Activated naive CD8-positive, alpha-beta T cell treated with anti-CD3 and anti-CD28 coated beads for 36 hours (primary cell): ENCODE measurements around the gene MMP28. TPM values are rescaled to one million over a fixed set of nuclear protein-coding genes. Genes with fewer than 3 reads are reported as not detected.

ENCODE experiments used
- DNase-seq: peaks from one replicate; pipeline ENCODE4 v3.0.0; 2021
- H3K27ac Mint-ChIP-seq: one replicate; pipeline ENCODE4 v1.8.0; 2022; ENCODE audit warnings: mild to moderate bottlenecking, moderate library complexity, mixed read lengths
- H3K27me3 Mint-ChIP-seq: one replicate; pipeline ENCODE4 v1.8.0; 2022; ENCODE audit warnings: mild to moderate bottlenecking, mixed read lengths
- H3K36me3 Mint-ChIP-seq: one replicate; pipeline ENCODE4 v1.8.0; 2021; ENCODE audit warnings: mild to moderate bottlenecking, mixed read lengths
- H3K4me1 Mint-ChIP-seq: one replicate; pipeline ENCODE4 v1.8.0; 2021; ENCODE audit warnings: mixed read lengths
- H3K4me3 Mint-ChIP-seq: one replicate; pipeline ENCODE4 v1.8.0; 2022; ENCODE audit warnings: mild to moderate bottlenecking, moderate library complexity, mixed read lengths
- H3K9me3 Mint-ChIP-seq: one replicate; pipeline ENCODE4 v1.8.0; 2022; ENCODE audit warnings: mixed read lengths
- total RNA-seq, 2 experiments: library from RNA; stranded (reverse); gene quantifications; one replicate each; pipeline ENCODE4 v1.2.3, GENCODE V29; 2021

MMP28 gene
- total RNA-seq, 2 experiments from 2014 or later: 0.21 to 0.50 TPM

DNA sequence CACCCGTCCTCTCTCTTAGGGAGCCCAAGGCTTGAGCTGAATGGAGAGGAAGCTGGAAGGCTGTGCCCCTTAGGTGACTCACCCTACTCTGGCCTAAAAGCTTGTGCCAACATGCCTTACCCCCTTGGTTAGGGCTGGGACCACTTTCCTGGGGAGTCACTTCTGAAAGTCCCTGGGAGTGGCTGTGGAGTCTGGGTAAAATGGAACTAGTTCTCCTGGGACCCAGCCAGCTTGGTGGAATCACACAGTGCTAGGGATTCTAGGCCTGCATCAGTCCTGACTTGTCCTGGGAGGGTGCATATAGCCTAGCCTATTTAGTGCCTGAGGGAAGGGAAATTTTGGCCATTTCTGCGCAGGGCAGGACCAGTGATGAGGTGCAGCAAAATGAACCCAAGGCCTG lies 10.5 kb downstream of the MMP28 start:
- Mint-ChIP-seq H3K4me3 (no peak overlapping the region), H3K4me1 (peaks cover 12% of the 10 kb centered on the region), H3K27me3 (no peaks in the 10 kb centered on the region), H3K36me3 (no peaks in the 10 kb centered on the region), H3K27ac (no peak overlapping the region), H3K9me3 (no peaks in the 10 kb centered on the region)
- no peak for DNase-seq

DNA sequence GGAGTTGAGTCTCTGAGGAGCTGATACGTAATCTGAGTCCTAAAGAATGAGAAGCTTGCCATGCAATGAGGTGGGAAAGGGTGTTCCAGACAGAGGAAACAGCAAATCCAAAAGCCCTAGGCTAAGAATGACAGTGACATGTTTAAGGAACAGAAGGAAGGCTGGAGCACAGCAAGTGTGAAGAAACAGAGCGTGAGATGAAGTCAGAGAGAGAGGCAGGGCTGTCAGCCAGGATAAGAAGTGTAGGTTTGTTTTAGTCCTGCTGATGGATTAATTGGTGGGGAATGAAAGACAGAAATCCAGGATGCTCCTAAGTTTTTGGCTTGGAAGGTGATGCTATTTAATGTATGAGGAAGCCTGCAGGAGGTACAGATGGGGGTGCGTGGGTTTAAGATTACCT lies 14.5 kb downstream of the MMP28 start:
- DNase-seq: no peak
- Mint-ChIP-seq H3K4me1 (no peaks in the 10 kb centered on the region), H3K27ac (no peak overlapping the region), H3K36me3 (peaks cover 1% of the 10 kb centered on the region), H3K27me3 (no peaks in the 10 kb centered on the region), H3K9me3 (no peaks in the 10 kb centered on the region), H3K4me3 (no peak overlapping the region)

DNA sequence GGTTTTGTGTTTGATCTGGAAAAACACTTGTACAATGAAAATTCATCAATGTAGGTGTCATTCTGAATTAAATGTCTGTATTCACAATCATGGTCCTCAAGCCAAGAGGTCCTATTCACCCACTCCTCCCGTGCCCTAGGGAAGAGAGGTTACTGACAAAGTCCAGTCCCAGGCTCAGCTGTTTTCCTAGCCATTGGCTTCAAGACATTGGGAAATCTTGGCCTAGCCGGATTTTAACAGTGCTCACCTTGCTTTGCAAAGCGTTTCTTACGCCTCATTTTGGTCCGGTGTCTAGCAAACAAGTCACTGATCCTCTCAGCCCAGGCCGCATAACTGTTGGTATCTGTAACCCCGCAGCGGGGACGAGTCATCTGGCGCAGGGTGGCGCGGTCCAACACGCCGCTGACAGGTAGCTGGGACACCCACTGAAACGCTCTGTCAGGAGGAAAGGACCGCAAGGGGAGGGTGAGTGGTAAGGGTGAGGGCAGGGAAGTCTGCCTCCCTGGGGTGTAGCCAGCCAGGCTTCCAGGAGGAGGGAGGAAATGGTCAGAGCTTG lies 16.7 kb downstream of the MMP28 start:
- no peaks in the 10 kb centered on the region for H3K9me3 Mint-ChIP-seq
- H3K4me1 Mint-ChIP-seq: peaks cover 2% of the 10 kb centered on the region
- peaks cover 1% of the 10 kb centered on the region for H3K36me3 Mint-ChIP-seq
- no peak overlapping the region for H3K27ac Mint-ChIP-seq
- no peak overlapping the region for H3K4me3 Mint-ChIP-seq
- no peaks in the 10 kb centered on the region for H3K27me3 Mint-ChIP-seq
- DNase-seq: no peak

DNA sequence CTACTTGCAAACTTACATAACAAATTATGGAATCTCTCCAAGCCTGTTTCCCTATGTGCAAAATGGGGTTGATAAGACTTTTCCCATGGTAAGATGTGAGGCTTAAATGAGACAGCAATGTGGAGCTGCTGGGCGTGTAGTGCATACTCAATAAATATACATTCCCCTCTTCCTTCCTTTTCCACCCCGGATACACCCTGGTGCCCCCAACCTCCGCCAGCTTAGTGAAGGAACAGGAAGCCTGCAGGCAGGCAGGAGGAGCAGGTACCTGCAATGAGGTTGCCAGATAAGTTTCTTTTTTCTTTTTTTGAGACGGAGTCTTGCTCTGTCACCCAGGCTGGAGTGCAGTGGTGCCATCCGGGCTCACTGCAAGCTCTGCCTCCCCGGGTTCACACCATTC lies 19.9 kb downstream of the MMP28 start:
- no peak overlapping the region for H3K27ac Mint-ChIP-seq
- H3K36me3 Mint-ChIP-seq: peaks cover 1% of the 10 kb centered on the region
- peaks cover 2% of the 10 kb centered on the region for H3K4me1 Mint-ChIP-seq
- no peak for DNase-seq
- no peaks in the 10 kb centered on the region for H3K27me3 Mint-ChIP-seq
- H3K4me3 Mint-ChIP-seq: no peak overlapping the region
- no peaks in the 10 kb centered on the region for H3K9me3 Mint-ChIP-seq

DNA sequence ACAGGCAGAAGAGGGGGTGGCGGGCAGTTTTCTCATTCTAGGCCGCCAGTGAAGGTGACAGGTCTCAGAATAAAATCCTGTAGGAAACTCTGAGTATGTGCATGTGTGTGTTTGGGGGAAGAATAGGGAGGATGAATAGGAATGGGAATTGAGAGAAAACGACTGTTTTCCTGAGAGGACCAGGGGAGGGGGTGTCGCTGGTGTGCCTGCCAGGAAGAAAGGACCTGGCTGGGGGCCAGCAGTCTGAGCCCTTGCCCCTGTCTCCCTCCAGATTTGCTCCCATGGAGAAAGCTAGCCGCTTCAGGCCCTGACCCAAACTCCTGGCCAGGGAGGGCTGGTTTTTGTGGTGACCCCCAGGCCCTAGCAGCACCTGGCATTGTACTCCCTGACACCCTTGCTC lies 20.4 kb downstream of the MMP28 start:
- no peak for DNase-seq
- Mint-ChIP-seq H3K9me3 (no peaks in the 10 kb centered on the region), H3K4me3 (no peak overlapping the region), H3K36me3 (peaks cover 1% of the 10 kb centered on the region), H3K27me3 (no peaks in the 10 kb centered on the region), H3K4me1 (peaks cover 2% of the 10 kb centered on the region), H3K27ac (no peak overlapping the region)

DNA sequence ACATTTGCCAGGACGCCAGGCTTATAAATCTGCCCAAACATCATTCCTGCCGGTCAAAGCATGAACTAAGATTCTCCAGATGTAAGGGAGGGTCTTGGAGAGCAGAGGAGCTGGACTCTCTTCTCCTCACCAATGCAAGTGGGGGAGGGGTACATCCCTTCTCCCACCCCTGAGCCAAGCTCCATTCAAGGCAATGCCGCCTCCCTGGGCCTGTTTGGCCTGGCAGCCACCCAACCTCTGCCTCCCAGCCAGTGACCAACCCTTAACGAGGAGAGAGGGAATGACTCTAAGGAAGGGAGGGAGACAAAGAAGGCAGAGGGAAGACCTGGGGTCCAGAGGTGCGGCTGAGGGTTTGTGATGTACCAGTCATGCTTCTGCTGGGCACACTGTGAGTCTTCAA lies 20.9 kb downstream of the MMP28 start:
- peaks cover 2% of the 10 kb centered on the region for H3K4me1 Mint-ChIP-seq
- H3K9me3 Mint-ChIP-seq: no peaks in the 10 kb centered on the region
- no peaks in the 10 kb centered on the region for H3K27me3 Mint-ChIP-seq
- H3K4me3 Mint-ChIP-seq: no peak overlapping the region
- no peak overlapping the region for H3K27ac Mint-ChIP-seq
- no peak for DNase-seq
- H3K36me3 Mint-ChIP-seq: peaks cover 1% of the 10 kb centered on the region

DNA sequence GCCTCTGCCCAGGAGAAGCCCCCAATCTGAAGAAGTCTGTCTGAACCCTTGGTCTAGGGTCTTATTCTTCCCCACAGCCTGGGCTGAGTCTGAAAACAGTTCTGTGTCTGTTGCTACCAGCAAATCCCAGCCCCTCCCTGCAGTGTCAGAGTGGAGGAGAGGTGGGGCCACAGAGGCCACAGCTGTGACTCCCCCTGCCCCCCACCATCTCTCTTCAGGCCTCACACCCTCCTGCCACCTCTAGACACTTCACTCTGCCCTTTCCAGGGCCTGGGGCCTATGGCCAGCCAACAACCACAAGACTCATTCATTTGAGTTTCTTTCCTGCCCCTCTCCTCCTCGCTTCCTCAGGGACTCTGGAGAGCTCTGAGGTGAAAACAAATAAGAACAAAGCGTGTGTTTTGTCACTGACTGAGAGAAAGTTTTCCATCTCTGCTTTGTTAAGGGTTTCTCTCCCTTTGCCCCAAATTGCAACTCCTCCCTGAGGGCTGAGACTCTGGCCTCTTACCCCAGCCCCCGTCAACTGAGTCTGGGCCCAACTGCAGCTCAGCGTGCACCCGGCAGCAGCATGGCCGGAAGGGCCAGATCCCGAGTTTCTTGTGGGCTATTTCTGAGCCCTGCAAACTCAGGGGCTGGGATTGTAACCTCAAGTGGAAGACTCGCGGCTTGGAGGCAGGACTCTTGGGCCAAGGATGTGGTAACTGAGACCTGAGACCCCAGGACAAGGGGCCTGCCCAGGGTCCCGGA lies 21.6 kb downstream of the MMP28 start:
- H3K27ac Mint-ChIP-seq: no peak overlapping the region
- H3K9me3 Mint-ChIP-seq: no peaks in the 10 kb centered on the region
- DNase-seq: no peak
- no peaks in the 10 kb centered on the region for H3K27me3 Mint-ChIP-seq
- H3K4me1 Mint-ChIP-seq: peaks cover 2% of the 10 kb centered on the region
- H3K4me3 Mint-ChIP-seq: no peak overlapping the region
- H3K36me3 Mint-ChIP-seq: peaks cover 1% of the 10 kb centered on the region

- no peaks in the 10 kb centered on the region for H3K9me3 Mint-ChIP-seq
- peaks cover 1% of the 10 kb centered on the region for H3K36me3 Mint-ChIP-seq
- DNase-seq: no peak
- no peak overlapping the region for H3K27ac Mint-ChIP-seq
- H3K4me3 Mint-ChIP-seq: no peak overlapping the region
- H3K27me3 Mint-ChIP-seq: no peaks in the 10 kb centered on the region
- H3K4me1 Mint-ChIP-seq: peaks cover 2% of the 10 kb centered on the region
These were observed 22.3 kb downstream of the MMP28 start for GRCh38 chr17:35773129-35773528.

- Mint-ChIP-seq H3K27me3 (no peaks in the 10 kb centered on the region), H3K4me1 (peaks cover 5% of the 10 kb centered on the region), H3K27ac (no peak overlapping the region), H3K36me3 (no peaks in the 10 kb centered on the region), H3K9me3 (no peaks in the 10 kb centered on the region), H3K4me3 (no peak overlapping the region)
- no peak for DNase-seq
These were observed 25.4 kb downstream of the MMP28 start for GRCh38 chr17:35769895-35770486.

DNA sequence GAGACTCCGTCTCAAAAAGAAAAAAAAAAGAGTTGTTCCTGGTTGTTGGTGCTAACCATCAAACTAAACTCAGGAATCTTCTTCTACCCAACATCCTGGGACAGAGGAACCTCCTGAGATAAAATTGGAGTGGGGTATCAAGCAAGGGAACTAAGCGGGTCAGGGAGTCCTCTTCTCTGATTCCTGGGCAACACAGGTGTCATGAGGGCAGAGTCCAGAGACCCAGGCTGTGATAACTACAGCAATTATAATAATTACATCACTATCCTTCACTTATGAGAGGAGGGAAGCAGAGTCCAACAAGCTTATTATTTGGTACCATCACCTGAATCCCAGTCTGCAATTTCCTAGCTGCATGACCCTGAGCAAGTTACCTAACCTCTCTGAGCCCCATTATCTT lies 26.6 kb downstream of the MMP28 start:
- H3K4me1 Mint-ChIP-seq: peaks cover 10% of the 10 kb centered on the region
- H3K27me3 Mint-ChIP-seq: no peaks in the 10 kb centered on the region
- H3K36me3 Mint-ChIP-seq: no peaks in the 10 kb centered on the region
- DNase-seq: no peak
- no peak overlapping the region for H3K4me3 Mint-ChIP-seq
- H3K9me3 Mint-ChIP-seq: no peaks in the 10 kb centered on the region
- H3K27ac Mint-ChIP-seq: no peak overlapping the region

DNA sequence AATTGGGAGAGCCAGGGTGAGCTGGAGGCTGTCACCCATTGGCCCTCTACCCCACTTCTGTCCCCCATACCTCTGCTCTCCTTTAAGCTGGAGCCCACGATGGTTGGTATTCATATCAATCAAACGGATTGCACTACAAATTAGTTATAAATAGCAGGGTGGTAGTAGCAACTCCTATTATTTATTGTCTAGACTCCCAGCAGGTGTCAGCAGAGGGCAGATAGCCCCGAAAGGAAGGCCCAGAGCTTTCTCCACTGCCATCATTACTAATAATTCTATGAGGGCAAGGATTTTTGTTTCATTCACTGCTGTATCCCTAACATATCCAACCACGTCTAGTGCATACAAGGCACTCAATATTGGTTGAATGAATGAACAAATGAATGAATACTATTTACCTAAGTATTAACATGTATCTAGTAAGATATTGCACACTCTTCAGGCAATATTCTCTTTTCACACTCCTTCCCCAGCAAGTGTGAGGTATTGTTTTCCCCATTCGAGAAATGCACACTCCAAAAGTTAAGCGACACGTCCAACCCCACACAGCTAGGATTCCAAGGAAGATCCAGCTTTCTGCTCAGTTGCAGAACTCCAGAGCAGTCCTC lies 28.4 kb downstream of the MMP28 start:
- H3K4me3 Mint-ChIP-seq: no peak overlapping the region
- H3K36me3 Mint-ChIP-seq: no peaks in the 10 kb centered on the region
- peaks cover 11% of the 10 kb centered on the region for H3K4me1 Mint-ChIP-seq
- no peak overlapping the region for H3K27ac Mint-ChIP-seq
- no peaks in the 10 kb centered on the region for H3K9me3 Mint-ChIP-seq
- no peaks in the 10 kb centered on the region for H3K27me3 Mint-ChIP-seq
- DNase-seq: no peak

DNA sequence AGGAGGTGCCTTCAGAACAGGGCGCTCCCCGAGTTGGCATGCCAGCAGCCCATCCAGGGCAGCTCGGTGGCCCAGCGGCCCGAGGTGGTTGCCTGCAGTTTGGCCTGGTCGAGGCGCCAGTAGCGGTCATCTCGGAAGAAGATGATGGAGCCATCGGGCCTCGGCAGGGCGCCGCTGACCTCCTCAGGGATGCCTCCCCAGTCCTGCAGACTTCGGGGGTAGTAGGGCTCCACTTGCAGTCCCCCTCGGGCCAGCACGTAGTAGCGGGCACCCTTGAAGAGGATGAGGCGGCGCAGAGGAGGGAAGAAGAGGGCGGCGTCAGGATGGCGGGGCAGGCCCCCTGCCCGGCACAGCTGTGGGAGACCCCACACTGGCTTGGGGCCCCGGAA lies 29.0 kb downstream of the MMP28 start:
- Mint-ChIP-seq H3K36me3 (no peaks in the 10 kb centered on the region), H3K27ac (no peak overlapping the region), H3K27me3 (no peaks in the 10 kb centered on the region), H3K9me3 (no peaks in the 10 kb centered on the region), H3K4me1 (peaks cover 11% of the 10 kb centered on the region), H3K4me3 (no peak overlapping the region)
- no peak for DNase-seq

GRCh38 chr17:35765756-35766488 lies 29.5 kb downstream of the MMP28 start:
- no peak overlapping the region for H3K4me3 Mint-ChIP-seq

DNA sequence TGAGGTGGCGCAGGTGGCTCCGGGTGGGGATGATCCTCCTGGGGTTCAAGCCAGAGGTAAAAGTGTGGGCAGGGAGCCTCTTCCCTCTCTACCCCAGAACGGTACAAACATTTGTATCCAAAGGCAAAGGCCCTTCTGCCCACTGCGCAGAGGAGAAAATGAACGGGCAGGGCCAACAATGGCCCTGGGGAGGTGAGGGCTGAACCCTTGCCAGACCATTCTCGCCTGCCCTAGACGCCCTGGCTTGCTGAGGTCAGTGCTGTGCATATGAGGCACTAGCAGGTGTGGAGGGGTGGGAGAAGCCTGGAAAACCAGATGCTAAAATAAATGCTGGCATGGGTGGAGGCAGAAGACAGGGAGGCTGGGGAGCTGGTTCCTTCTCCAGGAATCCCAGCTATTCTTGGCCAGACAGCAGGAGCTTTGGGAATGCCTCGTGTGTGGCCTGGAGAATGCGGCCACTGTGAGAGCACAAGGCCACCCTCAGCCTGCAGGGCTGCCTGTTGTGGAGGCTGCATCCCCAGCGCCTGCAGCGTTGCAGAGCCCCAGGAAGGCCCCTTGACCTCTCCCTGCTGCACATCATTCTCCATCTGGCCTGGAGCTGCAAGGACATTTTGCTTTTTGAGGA lies 30.2 kb downstream of the MMP28 start:
- no peaks in the 10 kb centered on the region for H3K36me3 Mint-ChIP-seq
- peaks cover 11% of the 10 kb centered on the region for H3K4me1 Mint-ChIP-seq
- H3K27ac Mint-ChIP-seq: no peak overlapping the region
- no peak for DNase-seq
- H3K9me3 Mint-ChIP-seq: no peaks in the 10 kb centered on the region
- no peaks in the 10 kb centered on the region for H3K27me3 Mint-ChIP-seq
- peak overlapping the region; percentile 90 for H3K4me3 Mint-ChIP-seq

More at GRCh38 chr17:35765756-35766488, 29.5 kb downstream of the MMP28 start:
- DNase-seq: no peak
- Mint-ChIP-seq H3K4me1 (peaks cover 11% of the 10 kb centered on the region), H3K9me3 (no peaks in the 10 kb centered on the region), H3K36me3 (no peaks in the 10 kb centered on the region), H3K27me3 (no peaks in the 10 kb centered on the region), H3K27ac (no peak overlapping the region)
